HepG2 (cell line): ENCODE measurements around the gene FBXL20.

ENCODE experiments used
- EZH2 ChIP-seq: conservative IDR thresholded peaks from 2 replicates; pipeline ENCODE4 v1.6.1; 2012; ENCODE audit warnings: mild to moderate bottlenecking, low read depth, low read length, moderate library complexity
- TF ChIP-seq, protein P1 (sequence below): sonication (generic); formaldehyde crosslinking; IDR thresholded peaks from 2 replicates; pipeline ENCODE4 v1.5.0; 2020; ENCODE audit warnings: mild to moderate bottlenecking, missing genetic modification reagents, moderate library complexity

DNA sequence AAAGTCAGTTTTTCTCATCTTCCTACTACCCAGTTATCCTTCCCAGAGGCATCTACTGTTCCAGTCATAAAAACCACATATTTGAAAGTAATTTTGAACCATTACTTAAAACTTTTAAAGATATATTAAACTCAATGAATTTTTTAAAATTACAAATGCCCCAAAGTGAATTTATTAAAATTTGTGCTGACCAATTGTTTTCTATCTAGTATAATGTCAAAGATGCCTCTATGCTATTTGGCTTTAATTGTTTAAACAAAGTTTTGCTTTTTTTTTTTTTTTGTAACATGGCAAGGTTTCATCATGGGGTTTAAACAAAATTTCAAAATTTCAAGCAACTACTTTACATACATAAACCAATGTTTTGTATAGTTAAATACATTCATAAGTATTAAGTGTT is 60.7 kb downstream of the FBXL20 start:
- TF ChIP-seq, protein P1, sequence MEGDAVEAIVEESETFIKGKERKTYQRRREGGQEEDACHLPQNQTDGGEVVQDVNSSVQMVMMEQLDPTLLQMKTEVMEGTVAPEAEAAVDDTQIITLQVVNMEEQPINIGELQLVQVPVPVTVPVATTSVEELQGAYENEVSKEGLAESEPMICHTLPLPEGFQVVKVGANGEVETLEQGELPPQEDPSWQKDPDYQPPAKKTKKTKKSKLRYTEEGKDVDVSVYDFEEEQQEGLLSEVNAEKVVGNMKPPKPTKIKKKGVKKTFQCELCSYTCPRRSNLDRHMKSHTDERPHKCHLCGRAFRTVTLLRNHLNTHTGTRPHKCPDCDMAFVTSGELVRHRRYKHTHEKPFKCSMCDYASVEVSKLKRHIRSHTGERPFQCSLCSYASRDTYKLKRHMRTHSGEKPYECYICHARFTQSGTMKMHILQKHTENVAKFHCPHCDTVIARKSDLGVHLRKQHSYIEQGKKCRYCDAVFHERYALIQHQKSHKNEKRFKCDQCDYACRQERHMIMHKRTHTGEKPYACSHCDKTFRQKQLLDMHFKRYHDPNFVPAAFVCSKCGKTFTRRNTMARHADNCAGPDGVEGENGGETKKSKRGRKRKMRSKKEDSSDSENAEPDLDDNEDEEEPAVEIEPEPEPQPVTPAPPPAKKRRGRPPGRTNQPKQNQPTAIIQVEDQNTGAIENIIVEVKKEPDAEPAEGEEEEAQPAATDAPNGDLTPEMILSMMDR (CRISPR knock-in tag): no peak
- no peak for TF ChIP-seq EZH2
